Stimulated activated CD4-positive, alpha-beta T cell treated with anti-CD3 and anti-CD28 coated beads, TNF-alpha, amount 100 ng/mL, for 4 hours (primary cell): Measurements from ENCODE around the gene HAUS8.
"Not testable (repeated sequence)": the region's sequence is repeated elsewhere in the genome, so short reads cannot be mapped to it uniquely, and the experiment has no call there.

Experiments
- DNase-seq, 3 experiments: peaks; one replicate each; pipeline ENCODE4 v3.0.0-alpha.2; 2020; ENCODE audit warnings: low read depth in 3 of 3

HAUS8 gene

GRCh38 chr19:17075035-17075863, at the start of gene HAUS8, which contains the start of gene MYO9B:
TSS of gene HAUS8 (minus strand) at chr19:17075452. CDS start at chr19:17075422, 30 bp downstream.
TSS of gene MYO9B (plus strand) at chr19:17075777. CDS start at chr19:17101718, 25,941 bp downstream.
- DNase-seq, result peak; percentile 97 to 100 (median 99)

- no peak for DNase-seq
Observed at GRCh38 chr19:17124025-17124424, 48.8 kb upstream of the HAUS8 start.

GRCh38 chr19:17123041-17123440, 47.8 kb upstream of the HAUS8 start:
- no peak for DNase-seq

GRCh38 chr19:17121736-17122293, 46.6 kb upstream of the HAUS8 start:
- DNase-seq, result no peak

GRCh38 chr19:17118957-17119356, 43.7 kb upstream of the HAUS8 start:
- DNase-seq, result no peak

GRCh38 chr19:17116996-17117702, 41.9 kb upstream of the HAUS8 start:
- no peak for DNase-seq

- DNase-seq, result no peak
Observed at GRCh38 chr19:17114414-17114831, 39.2 kb upstream of the HAUS8 start.

- no peak for DNase-seq
Observed at GRCh38 chr19:17113127-17113785, 38.0 kb upstream of the HAUS8 start.

- no peak for DNase-seq
Observed at GRCh38 chr19:17112700-17113099, 37.4 kb upstream of the HAUS8 start.

GRCh38 chr19:17112271-17112670, 37.0 kb upstream of the HAUS8 start:
- DNase-seq, result no peak

GRCh38 chr19:17111766-17112165, 36.5 kb upstream of the HAUS8 start:
- no peak for DNase-seq

GRCh38 chr19:17110599-17110966, 35.3 kb upstream of the HAUS8 start:
- no peak for DNase-seq

- no peak for DNase-seq
Observed at GRCh38 chr19:17109962-17110598, 34.8 kb upstream of the HAUS8 start.

- no peak for DNase-seq
Observed at GRCh38 chr19:17109300-17109699, 34.0 kb upstream of the HAUS8 start.

GRCh38 chr19:17108453-17108784, 33.2 kb upstream of the HAUS8 start:
- no peak for DNase-seq

GRCh38 chr19:17107546-17108452, 32.5 kb upstream of the HAUS8 start:
- DNase-seq, result no peak

- DNase-seq, result not testable (repeated sequence)
Observed at GRCh38 chr19:17106964-17107363, 31.7 kb upstream of the HAUS8 start.

- no peak for DNase-seq
Observed at GRCh38 chr19:17105556-17105955, 30.3 kb upstream of the HAUS8 start.

GRCh38 chr19:17104679-17105078, 29.4 kb upstream of the HAUS8 start:
- no peak for DNase-seq

- DNase-seq, result no peak
Observed at GRCh38 chr19:17103177-17103576, 27.9 kb upstream of the HAUS8 start.
